ENCODE results near the gene LUZP2.

Gene LUZP2

DNA sequence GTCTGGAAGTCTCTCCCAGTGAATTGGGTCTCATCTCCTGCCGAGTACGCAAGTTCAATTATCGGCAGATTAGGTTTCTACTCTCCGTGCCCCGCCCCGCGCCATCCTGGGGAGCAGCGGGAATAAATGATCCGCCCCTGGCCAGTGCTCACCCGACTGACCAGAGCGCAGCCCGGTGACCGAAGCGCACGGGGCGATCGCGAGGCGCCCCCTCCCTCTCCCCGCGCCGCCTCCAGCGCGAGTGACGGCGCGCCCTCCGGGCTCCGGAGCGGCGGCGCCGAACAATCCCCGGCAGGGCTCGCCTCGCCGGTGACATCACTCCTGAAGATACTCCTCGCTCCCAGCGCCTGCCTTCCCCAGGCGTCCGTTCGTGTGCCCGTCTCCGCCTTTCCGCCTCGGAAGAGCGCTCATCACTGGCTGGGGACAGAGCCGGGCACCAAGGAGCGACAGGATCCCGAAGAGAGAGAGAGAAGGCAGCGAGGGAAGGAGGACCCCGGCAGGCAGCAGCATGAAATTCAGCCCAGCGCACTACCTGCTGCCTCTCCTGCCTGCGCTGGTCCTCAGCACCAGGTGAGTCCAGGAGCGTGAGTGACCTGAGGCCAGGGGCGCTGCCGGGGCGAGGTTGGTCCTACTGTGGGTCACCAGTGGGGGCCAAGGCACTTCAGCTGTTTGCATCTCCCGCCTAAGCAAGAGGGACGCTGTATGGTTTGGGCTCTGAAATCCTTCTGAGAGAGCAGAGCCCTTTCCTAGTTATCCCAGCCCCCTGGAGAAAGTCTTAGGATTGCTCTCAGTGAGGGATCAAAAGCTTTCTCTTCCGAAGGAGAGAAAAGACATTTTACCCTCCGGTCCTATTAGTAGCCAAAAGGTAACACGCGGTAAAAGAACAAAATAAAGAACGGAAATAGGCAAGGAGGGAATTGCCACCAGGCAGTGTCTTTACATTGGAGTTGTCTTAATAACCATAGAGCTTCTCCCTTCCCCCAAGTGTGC lies at the start of gene LUZP2:
Gene LUZP2, plus strand, starts transcription at position 318 of the 990 bp plus-strand sequence.
- DNase-seq: no peak

DNA sequence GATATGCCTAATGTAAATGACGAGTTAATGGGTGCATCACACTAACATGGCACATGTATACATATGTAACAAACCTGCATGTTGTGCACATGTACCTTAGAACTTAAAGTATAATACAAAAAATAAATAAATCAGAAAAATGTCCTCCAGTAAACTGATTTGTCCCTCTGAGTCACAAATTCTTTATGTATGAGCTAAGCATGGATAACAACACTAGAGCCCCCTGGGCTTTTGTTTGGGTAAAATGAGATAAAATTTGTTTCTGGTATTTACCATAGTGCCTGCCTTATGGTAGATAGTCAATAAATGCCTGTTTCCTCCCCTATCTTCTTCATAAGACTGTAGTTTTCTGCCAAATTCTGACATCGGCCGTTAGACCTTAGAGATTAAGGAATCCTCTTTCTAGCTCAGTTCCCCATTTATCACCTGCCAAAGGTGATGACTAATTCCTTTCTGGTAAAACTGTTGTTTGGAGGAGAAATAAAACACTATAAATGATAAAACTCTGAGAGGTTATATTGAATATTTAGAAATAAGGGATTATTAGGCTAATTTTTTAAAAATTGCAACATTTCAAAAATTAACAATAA lies 43.6 kb upstream of the LUZP2 start:
- DNase-seq: no peak

DNA sequence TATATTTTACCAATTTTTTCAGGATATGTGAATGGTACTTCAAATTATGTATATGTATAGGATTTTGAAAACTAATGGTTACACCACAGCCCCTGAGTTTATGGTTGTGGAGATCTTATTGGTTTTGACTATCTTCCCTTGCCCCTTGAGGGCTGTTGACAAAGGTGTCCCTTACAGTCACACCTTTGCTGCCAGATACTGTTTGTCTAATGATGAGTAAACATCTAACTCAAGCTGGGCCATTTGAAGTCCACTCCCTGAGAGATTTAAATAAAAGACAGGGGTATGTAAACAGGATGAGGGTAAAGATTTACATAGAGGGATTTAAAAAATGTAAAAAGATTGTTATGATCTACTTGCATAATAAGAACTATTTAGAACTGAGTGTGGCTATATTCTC lies 38.9 kb upstream of the LUZP2 start:
- no peak for DNase-seq

DNA sequence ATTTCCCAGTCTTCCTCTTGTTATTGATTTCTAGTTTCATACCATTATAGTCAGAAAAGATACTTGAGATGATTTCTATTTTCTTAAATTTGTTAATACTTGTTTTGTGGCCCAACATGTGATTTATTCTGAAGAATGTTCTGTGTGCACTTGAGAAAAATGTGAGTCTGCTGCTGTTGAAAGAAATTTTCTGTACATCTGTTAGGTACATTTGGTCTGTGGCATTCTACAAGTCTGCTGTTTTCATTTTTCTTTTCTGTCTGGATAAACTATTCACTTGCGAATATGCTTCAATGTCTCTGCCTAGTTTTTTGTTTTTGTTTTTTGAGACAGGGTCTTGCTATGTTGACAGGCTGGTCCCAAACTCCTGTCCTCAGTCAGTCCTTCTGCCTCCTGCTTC lies 26.4 kb upstream of the LUZP2 start:
- DNase-seq: no peak

- no peak for DNase-seq
These were observed 25.8 kb upstream of the LUZP2 start for GRCh38 chr11:24471084-24471483.

GRCh38 chr11:24478718-24479117 lies 18.1 kb upstream of the LUZP2 start:
- DNase-seq: no peak

GRCh38 chr11:24489477-24489876 lies 7.4 kb upstream of the LUZP2 start:
- DNase-seq: no peak

DNA sequence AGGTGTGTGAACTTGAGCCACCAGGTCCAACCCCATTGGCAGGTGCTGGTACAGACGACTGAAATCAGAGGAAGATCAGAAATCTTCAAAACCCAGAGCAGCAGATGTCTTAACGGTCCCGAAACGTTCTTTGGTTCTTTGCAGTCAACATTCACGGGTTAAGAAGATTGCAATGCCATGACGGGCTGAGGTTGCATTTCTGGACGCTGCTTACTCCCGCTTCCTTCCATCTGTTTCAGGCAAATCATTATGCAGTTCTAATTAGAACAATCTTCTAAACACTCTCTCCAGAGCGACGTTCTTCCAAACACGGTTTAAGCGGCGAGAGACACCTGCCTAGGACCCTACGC lies 492 bp upstream of the LUZP2 start:
- DNase-seq: no peak

GRCh38 chr11:24497831-24498230 lies 978 bp downstream of the LUZP2 start:
- DNase-seq: no peak

- DNase-seq: no peak
These were observed 5.6 kb downstream of the LUZP2 start for GRCh38 chr11:24502425-24502824.

DNA sequence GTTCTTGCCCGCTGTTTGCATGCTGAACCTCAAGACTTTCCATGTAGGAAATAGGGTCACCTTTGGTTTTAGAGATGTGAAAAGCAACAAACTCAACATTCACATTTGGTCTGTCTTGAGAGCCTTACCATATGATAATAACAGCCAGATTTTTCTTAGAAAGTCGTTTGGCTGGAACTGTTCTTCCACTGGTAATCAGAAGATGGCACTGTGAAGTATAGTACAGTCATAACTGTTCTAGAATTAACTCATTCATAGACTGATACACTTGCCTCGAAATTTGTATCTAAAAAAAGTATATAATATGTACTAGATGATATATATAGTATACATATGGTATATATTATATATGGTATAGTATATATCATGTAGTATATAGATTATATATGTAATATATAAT lies 12.3 kb downstream of the LUZP2 start:
- DNase-seq: no peak

GRCh38 chr11:24511511-24511910 lies 14.7 kb downstream of the LUZP2 start:
- no peak for DNase-seq

- no peak for DNase-seq
These were observed 16.8 kb downstream of the LUZP2 start for GRCh38 chr11:24513479-24514218.

GRCh38 chr11:24514219-24514594 lies 17.4 kb downstream of the LUZP2 start:
- no peak for DNase-seq

DNA sequence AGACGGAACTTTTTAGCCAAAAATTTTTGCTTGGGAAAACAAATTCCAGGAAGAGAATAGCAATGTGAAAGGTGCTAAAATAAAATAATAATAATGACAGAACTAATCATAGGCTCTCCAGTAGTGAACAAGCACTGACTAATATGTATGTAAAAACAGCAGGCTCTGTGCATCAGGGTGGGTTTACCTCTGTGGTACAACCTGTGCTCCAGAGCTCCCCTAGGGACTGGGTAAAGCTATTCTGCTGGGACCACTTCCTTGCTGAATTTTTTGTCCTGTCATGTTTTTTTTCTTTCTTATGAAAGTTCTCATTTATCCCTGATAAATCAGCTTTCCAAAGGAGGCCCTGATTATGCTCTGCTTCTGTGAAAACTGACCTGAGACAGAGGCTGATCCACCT lies 18.8 kb downstream of the LUZP2 start:
- no peak for DNase-seq

- DNase-seq: no peak
These were observed 19.8 kb downstream of the LUZP2 start for GRCh38 chr11:24516638-24517037.

DNA sequence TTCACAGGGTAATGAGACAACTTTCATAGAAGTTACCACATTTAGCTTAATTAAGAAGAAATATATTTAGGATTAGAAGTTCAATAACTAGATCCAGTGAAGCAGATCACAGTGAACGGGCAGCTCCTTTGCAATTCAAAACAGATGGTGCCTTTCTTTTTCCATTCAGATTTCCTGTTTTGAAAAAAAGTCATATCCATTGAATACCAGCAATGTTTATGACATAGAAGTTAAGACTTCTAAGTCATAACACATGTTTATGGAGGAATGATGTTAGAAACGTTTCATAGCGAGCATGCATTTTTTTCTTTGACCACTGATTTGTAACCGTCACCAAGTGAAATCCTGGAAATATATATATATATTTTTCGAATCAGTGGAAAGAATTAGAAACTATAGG lies 24.7 kb downstream of the LUZP2 start:
- DNase-seq: no peak

DNA sequence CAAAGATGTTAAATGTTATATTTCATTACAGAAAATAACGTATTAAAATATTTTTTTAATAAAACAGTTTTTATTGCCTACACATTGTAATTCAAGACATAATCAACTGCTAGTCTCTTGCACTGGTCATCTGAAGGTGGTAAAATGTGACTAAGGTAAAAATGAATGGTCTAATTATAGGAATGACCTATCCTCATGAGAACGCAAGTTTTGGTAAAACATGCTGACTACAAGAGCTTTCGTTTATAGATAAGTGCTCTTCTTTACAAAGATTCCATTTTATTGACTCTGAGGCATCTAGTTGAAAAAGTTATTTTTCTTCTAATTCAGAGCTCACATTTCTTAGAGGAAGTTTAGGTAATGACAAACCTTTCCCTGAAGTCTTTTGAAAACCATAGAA lies 27.3 kb downstream of the LUZP2 start:
- DNase-seq: no peak

GRCh38 chr11:24531528-24531927 lies 34.7 kb downstream of the LUZP2 start:
- DNase-seq: no peak

DNA sequence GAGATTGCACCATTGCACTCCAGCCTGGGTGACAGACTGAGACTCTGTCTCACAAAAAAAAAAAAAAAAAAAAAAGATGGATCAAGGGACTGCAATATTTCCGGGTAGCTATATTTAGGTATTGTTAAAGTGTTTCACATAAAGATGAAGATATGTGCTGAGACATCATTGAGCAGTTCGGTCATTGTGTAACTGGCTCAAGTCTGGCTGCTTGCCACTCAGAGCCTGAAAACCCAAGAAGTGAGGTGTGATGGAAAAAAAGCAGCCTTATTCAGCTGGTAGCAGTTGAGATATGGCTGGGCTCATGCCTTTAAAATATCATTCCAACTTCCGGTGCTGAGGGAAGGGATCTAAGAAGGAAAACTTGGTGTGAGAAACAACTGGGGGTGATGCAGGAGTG lies 46.9 kb downstream of the LUZP2 start:
- DNase-seq: no peak

DNA sequence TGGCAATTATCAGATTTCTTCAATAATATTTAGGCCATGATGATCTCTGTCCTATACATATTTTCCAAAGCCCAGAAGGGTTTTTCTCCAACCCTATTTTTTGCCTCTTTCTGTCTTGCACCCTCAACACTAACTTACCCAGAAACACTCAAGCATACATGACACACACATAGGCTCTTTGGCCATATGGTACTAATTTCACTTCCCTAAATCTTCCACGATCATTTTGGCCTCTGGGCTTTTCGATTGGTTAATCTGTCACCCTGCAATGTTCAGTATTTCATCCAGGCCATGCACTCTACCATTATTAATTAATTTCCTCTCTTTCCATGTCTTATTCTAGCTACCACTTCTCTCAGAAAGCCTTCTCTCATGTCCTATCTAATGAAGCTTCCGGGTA lies 59.8 kb downstream of the LUZP2 start:
- DNase-seq: no peak

GRCh38 chr11:24559315-24559714 lies 62.5 kb downstream of the LUZP2 start:
- DNase-seq: no peak

DNA sequence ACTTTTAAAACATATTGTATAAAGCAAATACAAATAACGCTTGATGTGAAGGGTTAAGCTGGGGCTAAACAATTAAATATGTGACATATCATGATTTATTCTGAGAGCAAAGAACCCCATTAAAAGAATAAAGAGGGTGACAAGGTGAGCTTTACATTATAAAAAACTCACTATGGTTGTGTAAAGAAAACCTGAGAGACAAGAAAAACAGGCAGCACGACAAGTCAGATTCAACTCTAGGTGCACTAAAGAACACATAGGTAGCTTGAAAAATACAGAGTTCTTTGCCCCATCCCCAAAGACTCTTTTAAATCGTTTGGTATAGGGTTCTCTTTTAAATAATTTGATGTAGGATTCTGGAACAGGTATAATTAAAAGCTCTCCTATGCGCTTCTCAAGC lies 63.5 kb downstream of the LUZP2 start:
- no peak for DNase-seq

- no peak for DNase-seq
These were observed 70.5 kb downstream of the LUZP2 start for GRCh38 chr11:24567380-24567779.
